ENCODE measurements around the gene AHCYL2. TPM values are rescaled to one million over a fixed set of nuclear protein-coding genes. Genes with fewer than 3 reads are reported as not detected.

Gene AHCYL2
- total and polyA plus RNA-seq, 2 experiments from 2014 or later = 7.8 to 29.4 TPM

- no peak overlapping the region for H3K4me3 ChIP-seq
- H3K27ac Mint-ChIP-seq = no peak overlapping the region; the same call in 1 of the 2 replicates
Measured at GRCh38 chr7:129292861-129293260, 68.0 kb downstream of the AHCYL2 start.

GRCh38 chr7:129295015-129295423 is 70.2 kb downstream of the AHCYL2 start:
- Mint-ChIP-seq H3K27me3 (ENCODE audit: insufficient read depth, low read depth, poor library complexity) (no peaks in the 10 kb centered on the region), H3K27ac (no peak overlapping the region), H3K4me3 (no peak overlapping the region), H3K4me1 (no peaks in the 10 kb centered on the region), H3K36me3 (ENCODE audit: low read depth) (peaks cover 1% of the 10 kb centered on the region; the same call in 2 of the 3 replicates), H3K9me3 (no peaks in the 10 kb centered on the region; the same call in 2 of the 3 replicates)
- Histone ChIP-seq H3K4me1 (ENCODE audit: insufficient read depth) (no peaks in the 10 kb centered on the region), H3K79me2 (replicated peaks; ENCODE audit: insufficient read depth) (no peaks in the 10 kb centered on the region), H3F3A (replicated peaks; ENCODE audit: low read depth) (no peaks in the 10 kb centered on the region), H2AFZ (no peak overlapping the region), H3K27ac (ENCODE audit: low read depth) (no peak overlapping the region), H3K4me2 (no peak overlapping the region), H3K9me2 (ENCODE audit: insufficient read depth) (no peaks in the 10 kb centered on the region), H3K36me3 (ENCODE audit: insufficient read depth) (0 out of 2 replicates have a peak, but pooled peaks cover under 1% of the 10 kb centered on the region), H3K4me3 (no peak overlapping the region), H4K20me1 (replicated peaks; ENCODE audit: insufficient read depth) (no peaks in the 10 kb centered on the region), H3K27me3 (ENCODE audit: insufficient read depth) (no peaks in the 10 kb centered on the region)
- no peak for ATAC-seq
- no peak for DNase-seq (ENCODE audit: low spot score)
- TF ChIP-seq EZH2 (IDR thresholded peaks at IDR 0.05; ENCODE audit: low read depth, unreplicated experiment) (no peak), JUNB (IDR thresholded peaks at IDR 0.05; ENCODE audit: unreplicated experiment) (no peak), POLR2AphosphoS5 (IDR thresholded peaks at IDR 0.05; ENCODE audit: low read depth) (no peak), ZNF331 (CRISPR knock-in tag; IDR thresholded peaks at IDR 0.05; ENCODE audit: low read depth) (no peak), STAT1 (IDR thresholded peaks at IDR 0.05; ENCODE audit: unreplicated experiment) (no peak), CTCF (conservative IDR thresholded peaks at IDR 0.05; ENCODE audit: low read depth in 2 of 2) (no peak), ETS1 (IDR thresholded peaks at IDR 0.05) (no peak), CREB1 (CRISPR knock-in tag; IDR thresholded peaks at IDR 0.05; ENCODE audit: low read depth) (no peak), REST (IDR thresholded peaks at IDR 0.05; ENCODE audit: unreplicated experiment) (no peak)

More at GRCh38 chr7:129292861-129293260, 68.0 kb downstream of the AHCYL2 start:
- H3K36me3 Mint-ChIP-seq (ENCODE audit: low read depth) = peaks cover 5% of the 10 kb centered on the region; the same call in 2 of the 3 replicates
- no peaks in the 10 kb centered on the region for H3K4me1 ChIP-seq (ENCODE audit: insufficient read depth)
- no peaks in the 10 kb centered on the region for H3K27me3 ChIP-seq (ENCODE audit: insufficient read depth)
- DNase-seq (ENCODE audit: low spot score) (no peak), ATAC-seq (no peak)
- no peak overlapping the region for H3K4me3 Mint-ChIP-seq
- no peaks in the 10 kb centered on the region for H3K79me2 ChIP-seq (replicated peaks; ENCODE audit: insufficient read depth)
- TF ChIP-seq EZH2phosphoT487 (IDR thresholded peaks at IDR 0.05; ENCODE audit: unreplicated experiment) = no peak
- TF ChIP-seq EZH2 (IDR thresholded peaks at IDR 0.05; ENCODE audit: low read depth, unreplicated experiment) = no peak
- TF ChIP-seq REST (IDR thresholded peaks at IDR 0.05; ENCODE audit: unreplicated experiment) = no peak
- H2AFZ ChIP-seq = no peak overlapping the region
- no peaks in the 10 kb centered on the region for H3K4me1 Mint-ChIP-seq
- H3K9me3 Mint-ChIP-seq = no peaks in the 10 kb centered on the region
- H3K9me2 ChIP-seq (ENCODE audit: insufficient read depth) = no peaks in the 10 kb centered on the region
- H3K4me2 ChIP-seq = no peak overlapping the region
- no peaks in the 10 kb centered on the region for H4K20me1 ChIP-seq (replicated peaks; ENCODE audit: insufficient read depth)
- H3K27me3 Mint-ChIP-seq (ENCODE audit: insufficient read depth, low read depth, poor library complexity) = no peaks in the 10 kb centered on the region
- H3F3A ChIP-seq (replicated peaks; ENCODE audit: low read depth) = no peaks in the 10 kb centered on the region
- H3K27ac ChIP-seq (ENCODE audit: low read depth) = no peak overlapping the region
- no peaks in the 10 kb centered on the region for H3K36me3 ChIP-seq (ENCODE audit: insufficient read depth)

Data from GM23338 (cell line).